Cardiac muscle cell (in vitro differentiated cells and primary cell): Measurements from ENCODE around the gene FCER2. TPM values are rescaled to one million over a fixed set of nuclear protein-coding genes. Genes with fewer than 3 reads are reported as not detected.

Source experiments
- DNase-seq, 2 donors: peaks; one replicate each; pipeline versions ENCODE4 v3.0.0 to v3.0.0-alpha.2; 2010 to 2017; ENCODE audit warnings: low read depth in 1 of 2, low spot score in 1 of 2
- H3K27ac ChIP-seq: fragments of 200-600 bp; sonication (generic); 2 replicates; pipeline ENCODE4 v1.5.1; 2016
- H3K27me3 ChIP-seq: fragments of 200-600 bp; sonication (generic); 2 replicates; pipeline ENCODE4 v1.6.0; 2016; ENCODE audit warnings: control low read depth
- H3K36me3 ChIP-seq: fragments of 200-600 bp; sonication (generic); 2 replicates; pipeline ENCODE4 v1.5.1; 2016; ENCODE audit warnings: control low read depth
- H3K4me1 ChIP-seq: fragments of 200-600 bp; sonication (generic); 2 replicates; pipeline ENCODE4 v1.8.1; 2017; ENCODE audit warnings: low read depth, mild to moderate bottlenecking, mixed run types
- H3K4me3 ChIP-seq: fragments of 200-600 bp; sonication (generic); 2 replicates; pipeline ENCODE4 v1.5.1; 2016; ENCODE audit warnings: mild to moderate bottlenecking
- H3K9me3 ChIP-seq: fragments of 200-600 bp; sonication (generic); 2 replicates; pipeline ENCODE4 v1.5.1; 2017; ENCODE audit warnings: low read depth, mild to moderate bottlenecking, control low read depth
- CTCF ChIP-seq: IDR thresholded peaks from 2 replicates; pipeline ENCODE4 v1.5.1; 2012; ENCODE audit warnings: low read depth, mild to moderate bottlenecking, low read length
- polyA plus RNA-seq: library from polyadenylated mRNA; unstranded; fragments of >200 nt; fragmentation: Nextera tagmentation; extraction: Ambion mirVana; gene quantifications from 2 replicates; pipeline ENCODE4 v1.2.1, GENCODE V29; 2016
- total RNA-seq: library from RNA; depleted of rRNA; stranded (reverse); fragments of >200 nt; gene quantifications from 2 replicates; pipeline ENCODE4 v1.2.3, GENCODE V29; 2016

The FCER2 gene
- total and polyA plus RNA-seq, 2 experiments from 2014 or later: not detected

GRCh38 chr19:7740682-7741054, 38.7 kb upstream of the FCER2 start:
- no peak for TF ChIP-seq CTCF
- no peak for DNase-seq
- Histone ChIP-seq H3K9me3 (no peaks in the 10 kb centered on the region), H3K36me3 (no peaks in the 10 kb centered on the region), H3K4me1 (no peaks in the 10 kb centered on the region), H3K27ac (no peak overlapping the region), H3K27me3 (peaks cover 8% of the 10 kb centered on the region), H3K4me3 (no peak overlapping the region)

- DNase-seq: no peak
- TF ChIP-seq CTCF: no peak
- Histone ChIP-seq H3K4me3 (no peak overlapping the region), H3K27me3 (peaks cover 12% of the 10 kb centered on the region), H3K4me1 (no peaks in the 10 kb centered on the region), H3K27ac (no peak overlapping the region), H3K36me3 (no peaks in the 10 kb centered on the region), H3K9me3 (no peaks in the 10 kb centered on the region)
Measured at GRCh38 chr19:7739801-7740681, 38.1 kb upstream of the FCER2 start.

GRCh38 chr19:7739211-7739755, 37.4 kb upstream of the FCER2 start:
- H3K27me3 ChIP-seq: peaks cover 19% of the 10 kb centered on the region

GRCh38 chr19:7738023-7738422, 36.1 kb upstream of the FCER2 start:
- H3K27me3 ChIP-seq: peaks cover 31% of the 10 kb centered on the region

More at GRCh38 chr19:7739211-7739755, 37.4 kb upstream of the FCER2 start:
- Histone ChIP-seq H3K27ac (no peak overlapping the region), H3K36me3 (no peaks in the 10 kb centered on the region), H3K4me3 (no peak overlapping the region), H3K4me1 (no peaks in the 10 kb centered on the region), H3K9me3 (no peaks in the 10 kb centered on the region)
- DNase-seq: no peak
- no peak for TF ChIP-seq CTCF

GRCh38 chr19:7737215-7737614, 35.3 kb upstream of the FCER2 start:
- TF ChIP-seq CTCF: no peak
- DNase-seq: no peak
- Histone ChIP-seq H3K4me1 (no peaks in the 10 kb centered on the region), H3K36me3 (no peaks in the 10 kb centered on the region), H3K4me3 (no peak overlapping the region), H3K27ac (no peak overlapping the region), H3K9me3 (no peaks in the 10 kb centered on the region), H3K27me3 (peaks cover 38% of the 10 kb centered on the region)

More at GRCh38 chr19:7738023-7738422, 36.1 kb upstream of the FCER2 start:
- no peak for TF ChIP-seq CTCF
- H3K4me3 ChIP-seq: no peak overlapping the region
- H3K36me3 ChIP-seq: no peaks in the 10 kb centered on the region
- H3K9me3 ChIP-seq: no peaks in the 10 kb centered on the region
- no peak for DNase-seq
- no peak overlapping the region for H3K27ac ChIP-seq
- H3K4me1 ChIP-seq: no peaks in the 10 kb centered on the region
